Natural killer cell treated with Interleukin-12 subunit alpha and Interleukin-12 subunit beta and Interleukin-15 and Interleukin-18, amount 100 ng/mL, for 72 hours (primary cell): Measurements from ENCODE around the gene LY6G6F. TPM values are rescaled to one million over a fixed set of nuclear protein-coding genes. Genes with fewer than 3 reads are reported as not detected.

Experiments used
- ATAC-seq, 2 donors: fragments of 150-1000 bp; cut with Tn5 transposase in 1 of 2; sonication (Bioruptor Pico), chemical (Tn5 transposase) in 1 of 2; 2 replicates each; pipeline ENCODE4 v1.10.0; 2021
- DNase-seq: peaks from one replicate; pipeline ENCODE4 v3.0.0; 2022; ENCODE audit warnings: low spot score
- H3K27ac Mint-ChIP-seq, 2 donors: 1 replicate in 1 of 2; 2 replicates in 1 of 2; pipeline ENCODE4 v1.8.0; 2022; ENCODE audit warnings: mixed read lengths in 2 of 2, mild to moderate bottlenecking in 1 of 2, moderate library complexity in 1 of 2
- H3K27me3 Mint-ChIP-seq, 2 donors: 1 replicate in 1 of 2; 2 replicates in 1 of 2; pipeline ENCODE4 v1.8.0; 2022; ENCODE audit warnings: mixed read lengths in 2 of 2
- H3K36me3 Mint-ChIP-seq: one replicate; pipeline ENCODE4 v1.8.0; 2022; ENCODE audit warnings: mixed read lengths
- H3K4me1 Mint-ChIP-seq, 2 donors: 1 replicate in 1 of 2; 2 replicates in 1 of 2; pipeline ENCODE4 v1.8.0; 2022; ENCODE audit warnings: low read depth in 2 of 2, mixed read lengths in 2 of 2, mild to moderate bottlenecking in 1 of 2
- H3K4me3 Mint-ChIP-seq: one replicate; pipeline ENCODE4 v1.8.0; 2022; ENCODE audit warnings: mixed read lengths
- H3K9me3 Mint-ChIP-seq: 2 replicates; pipeline ENCODE4 v1.8.0; 2022; ENCODE audit warnings: mixed read lengths
- total RNA-seq, 2 donors: library from RNA; stranded (reverse); gene quantifications; one replicate each; pipeline ENCODE4 v1.2.3, GENCODE V29; 2022

Gene LY6G6F
- total RNA-seq, 2 donors from 2014 or later = not detected

DNA sequence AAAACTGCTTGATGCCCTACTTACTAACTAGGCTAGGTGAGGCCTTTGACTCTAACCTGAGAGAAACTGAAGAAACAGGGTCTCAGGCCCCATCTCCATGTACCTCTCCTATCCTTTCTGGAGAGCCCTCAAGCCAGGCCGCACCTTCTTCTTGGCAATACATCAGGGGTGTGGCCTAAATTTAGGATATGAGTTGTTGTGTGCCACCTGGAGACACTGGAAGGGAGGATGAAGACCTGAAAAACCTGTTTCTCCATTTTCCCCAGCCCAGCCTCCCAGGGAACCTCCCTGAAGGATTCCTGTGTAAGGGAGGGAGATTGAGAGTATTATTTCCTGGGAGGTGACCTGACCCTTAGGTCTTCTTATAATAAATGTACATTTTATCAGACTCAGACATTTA is 11.6 kb downstream of the LY6G6F start:
- H3K36me3 Mint-ChIP-seq = no peaks in the 10 kb centered on the region
- peaks cover 1 to 2% of the 10 kb centered on the region in 2 donors for H3K4me1 Mint-ChIP-seq
- no peaks in the 10 kb centered on the region for H3K9me3 Mint-ChIP-seq
- no peaks in the 10 kb centered on the region for H3K27me3 Mint-ChIP-seq
- H3K4me3 Mint-ChIP-seq = no peak overlapping the region
- no peak for ATAC-seq
- DNase-seq = no peak
- no peak overlapping the region for H3K27ac Mint-ChIP-seq

GRCh38 chr6:31719001-31719400 is 12.3 kb downstream of the LY6G6F start:
- no peak for DNase-seq
- no peak overlapping the region for H3K27ac Mint-ChIP-seq
- ATAC-seq = no peak
- H3K9me3 Mint-ChIP-seq = no peaks in the 10 kb centered on the region
- no peak overlapping the region for H3K4me3 Mint-ChIP-seq
- peaks cover 6 to 10% of the 10 kb centered on the region in 2 donors for H3K4me1 Mint-ChIP-seq
- no peaks in the 10 kb centered on the region for H3K36me3 Mint-ChIP-seq
- H3K27me3 Mint-ChIP-seq = no peaks in the 10 kb centered on the region

GRCh38 chr6:31720196-31720770 is 13.6 kb downstream of the LY6G6F start:
- Mint-ChIP-seq H3K9me3 (no peaks in the 10 kb centered on the region), H3K4me3 (no peak overlapping the region), H3K27me3 (no peaks in the 10 kb centered on the region), H3K36me3 (no peaks in the 10 kb centered on the region), H3K4me1 (peaks cover 11 to 12% of the 10 kb centered on the region in 2 donors), H3K27ac (peak overlapping the region in 1 of 2 donors; percentile 12)
- ATAC-seq (peak in 1 of 2 donors; percentile 40), DNase-seq (no peak)

GRCh38 chr6:31721351-31722020 is 14.8 kb downstream of the LY6G6F start, which contains the start of gene LY6G6C:
Gene LY6G6C, minus strand, starts transcription at chr6:31721746. Its CDS starts 67 bp downstream, at chr6:31721679.
- H3K27me3 Mint-ChIP-seq = no peaks in the 10 kb centered on the region
- no peak within 1 kb of the TSS for H3K4me3 Mint-ChIP-seq
- no peaks in the 10 kb centered on the region for H3K9me3 Mint-ChIP-seq
- ATAC-seq (no peak), DNase-seq (no peak)
- peaks cover 22 to 24% of the 10 kb centered on the region in 2 donors for H3K4me1 Mint-ChIP-seq
- H3K36me3 Mint-ChIP-seq = peaks cover 2% of the 10 kb centered on the region
- no peak within 1 kb of the TSS for H3K27ac Mint-ChIP-seq

- Mint-ChIP-seq H3K27ac (no peak overlapping the region), H3K27me3 (no peaks in the 10 kb centered on the region), H3K4me1 (peaks cover 29 to 31% of the 10 kb centered on the region in 2 donors), H3K4me3 (no peak overlapping the region), H3K9me3 (no peaks in the 10 kb centered on the region), H3K36me3 (peaks cover 7% of the 10 kb centered on the region)
- no peak for DNase-seq
- ATAC-seq = no peak
Observed at GRCh38 chr6:31722173-31722572, 15.5 kb downstream of the LY6G6F start.

DNA sequence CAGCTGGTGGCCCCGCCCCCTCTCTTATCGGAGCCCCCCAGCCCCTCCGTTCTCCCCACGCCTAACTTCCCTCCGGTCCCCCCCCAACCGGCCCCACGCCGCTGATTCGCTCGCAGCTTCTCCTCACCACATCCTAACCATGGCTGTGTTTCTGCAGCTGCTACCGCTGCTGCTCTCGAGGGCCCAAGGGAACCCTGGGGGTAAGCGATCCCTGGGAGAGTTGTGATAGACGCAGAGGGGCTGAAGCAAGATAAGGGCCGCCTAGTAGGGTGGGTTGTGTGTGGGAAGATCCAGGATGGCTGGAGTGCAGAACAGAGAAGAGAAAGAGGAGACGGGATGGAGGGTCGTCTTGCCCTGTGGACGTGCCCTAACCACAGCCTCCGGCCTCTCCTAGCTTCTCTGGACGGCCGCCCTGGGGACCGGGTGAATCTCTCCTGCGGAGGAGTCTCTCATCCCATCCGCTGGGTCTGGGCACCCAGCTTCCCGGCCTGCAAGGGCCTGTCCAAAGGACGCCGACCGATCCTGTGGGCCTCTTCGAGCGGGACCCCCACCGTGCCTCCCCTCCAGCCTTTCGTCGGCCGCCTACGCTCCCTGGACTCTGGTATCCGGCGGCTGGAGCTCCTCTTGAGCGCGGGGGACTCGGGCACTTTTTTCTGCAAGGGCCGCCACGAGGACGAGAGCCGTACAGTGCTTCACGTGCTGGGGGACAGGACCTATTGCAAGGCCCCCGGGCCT is 16.7 kb downstream of the LY6G6F start, which contains the start of gene MPIG6B:
Gene MPIG6B (plus strand): TSS at position 129 of the 735 bp plus-strand sequence. CDS start 11 bp downstream, at position 140.
- no peak for DNase-seq
- no peak for ATAC-seq
- Mint-ChIP-seq H3K27me3 (no peaks in the 10 kb centered on the region), H3K4me3 (peak within 1 kb of the TSS; percentile 68), H3K27ac (peak within 1 kb of the TSS in 1 of 2 donors; percentile 23), H3K4me1 (peaks cover 35 to 38% of the 10 kb centered on the region in 2 donors), H3K36me3 (peaks cover 7% of the 10 kb centered on the region), H3K9me3 (no peaks in the 10 kb centered on the region)

- Mint-ChIP-seq H3K4me3 (no peak overlapping the region), H3K4me1 (peaks cover 43 to 44% of the 10 kb centered on the region in 2 donors), H3K9me3 (no peaks in the 10 kb centered on the region), H3K27me3 (no peaks in the 10 kb centered on the region), H3K27ac (peak overlapping the region in 1 of 2 donors; percentile 23), H3K36me3 (peaks cover 7% of the 10 kb centered on the region)
- ATAC-seq = no peak
- no peak for DNase-seq
Observed at GRCh38 chr6:31723980-31724691, 17.5 kb downstream of the LY6G6F start.

DNA sequence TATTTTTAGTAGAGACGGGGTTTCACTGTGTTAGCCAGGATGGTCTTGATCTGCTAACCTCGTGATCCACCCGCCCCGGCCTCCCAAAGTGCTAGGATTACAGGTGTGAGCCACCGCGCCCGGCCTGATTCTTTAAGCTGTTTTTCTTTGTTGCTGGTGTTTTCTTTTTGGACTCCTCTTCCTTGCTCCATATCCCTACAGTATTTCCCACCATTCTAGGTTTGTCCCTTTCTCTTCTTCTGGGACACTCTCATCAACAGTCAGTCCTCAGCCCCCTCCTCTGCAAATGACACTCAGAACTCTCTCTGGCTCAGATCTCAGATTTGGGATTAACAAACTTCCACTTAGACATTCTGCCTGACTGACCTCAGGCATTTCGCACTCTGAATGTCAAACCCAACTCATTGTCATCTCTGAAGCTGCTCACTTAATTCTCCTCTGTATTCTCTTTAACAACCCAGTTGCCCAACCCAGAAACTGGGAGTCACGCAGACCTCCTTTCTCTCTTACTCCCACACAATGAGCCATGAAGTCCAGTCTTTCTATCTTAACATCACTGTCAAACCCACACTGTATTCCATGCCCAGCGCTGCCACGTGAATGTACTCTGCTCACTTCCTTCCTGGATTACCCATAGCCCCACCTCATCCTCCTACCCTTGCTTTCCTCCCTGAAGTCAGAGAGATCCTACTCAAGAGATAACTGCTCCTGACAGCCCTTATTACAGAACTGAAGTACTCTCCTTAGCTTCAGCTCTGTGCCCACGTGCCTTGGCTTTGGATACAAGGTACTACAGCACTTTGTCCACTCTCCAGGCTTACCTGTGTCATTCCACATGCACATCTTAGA is 19.1 kb downstream of the LY6G6F start:
- Mint-ChIP-seq H3K27ac (peak overlapping the region; percentile 51 to 68), H3K4me3 (no peak overlapping the region), H3K4me1 (peaks cover 53 to 57% of the 10 kb centered on the region in 2 donors), H3K36me3 (peaks cover 7% of the 10 kb centered on the region), H3K9me3 (no peaks in the 10 kb centered on the region), H3K27me3 (no peaks in the 10 kb centered on the region)
- no peak for DNase-seq
- ATAC-seq = no peak

- Mint-ChIP-seq H3K4me3 (peak overlapping the region; percentile 75), H3K36me3 (peaks cover 16% of the 10 kb centered on the region), H3K9me3 (no peaks in the 10 kb centered on the region), H3K4me1 (peaks cover 62% of the 10 kb centered on the region in 2 donors), H3K27ac (peak overlapping the region; percentile 51 to 68), H3K27me3 (no peaks in the 10 kb centered on the region)
- ATAC-seq = peak in 1 of 2 donors; percentile 24
- DNase-seq = no peak
Observed at GRCh38 chr6:31727034-31727716, 20.5 kb downstream of the LY6G6F start.

DNA sequence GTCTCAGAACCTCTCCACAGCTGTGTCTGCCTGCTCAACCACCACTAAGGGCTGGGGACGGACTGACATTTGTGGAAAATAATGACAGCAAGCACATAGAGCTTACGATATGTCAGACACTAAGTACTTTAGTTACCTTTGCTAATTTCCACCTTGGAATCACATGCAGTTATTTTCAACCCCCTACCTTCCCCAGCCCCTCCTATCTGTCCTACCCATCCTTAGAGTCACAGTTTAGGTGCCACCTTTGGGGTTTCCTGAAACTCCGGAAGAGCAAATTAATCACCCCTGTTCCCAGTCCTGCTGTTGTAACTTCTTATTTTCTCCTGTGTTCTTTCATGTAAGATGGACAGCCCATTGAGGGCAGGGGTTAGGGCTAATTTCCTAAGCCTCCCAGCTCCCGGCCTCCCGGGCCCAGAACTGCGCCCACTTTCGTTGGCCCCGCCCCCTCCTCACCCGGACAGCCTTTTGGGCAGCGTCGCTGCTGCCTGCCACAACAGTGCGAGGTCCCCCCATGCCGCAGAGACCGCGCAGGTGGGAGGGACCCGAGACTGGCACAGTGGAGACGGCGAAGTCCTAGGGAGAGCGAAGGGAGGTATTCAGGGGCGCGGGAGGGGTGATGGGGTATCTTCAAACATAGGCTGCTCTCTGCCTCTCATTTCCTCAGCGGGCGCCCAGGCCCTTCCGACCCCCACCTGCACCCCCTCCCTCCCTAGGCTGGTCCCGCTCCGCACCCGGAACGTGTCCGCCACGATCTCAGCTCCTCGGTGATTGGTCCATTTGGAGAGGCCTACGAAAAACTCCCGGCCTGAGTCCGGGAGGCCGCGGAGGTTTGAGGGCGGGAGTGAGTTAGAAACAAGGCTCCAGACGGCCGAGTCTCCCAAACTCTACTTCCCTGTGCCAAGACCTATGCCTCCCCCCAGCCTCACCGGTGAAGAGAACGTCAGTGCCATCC is 21.3 kb downstream of the LY6G6F start:
- H3K9me3 Mint-ChIP-seq = no peaks in the 10 kb centered on the region

GRCh38 chr6:31728767-31729514 is 22.3 kb downstream of the LY6G6F start, which contains the start of gene DDAH2:
Gene DDAH2, minus strand, starts transcription at chr6:31729299. Its CDS starts 138 bp downstream, at chr6:31729161.
- no peaks in the 10 kb centered on the region for H3K27me3 Mint-ChIP-seq
- H3K4me1 Mint-ChIP-seq = peaks cover 64 to 68% of the 10 kb centered on the region in 2 donors
- no peaks in the 10 kb centered on the region for H3K9me3 Mint-ChIP-seq
- peak; percentile 39 to 46 for ATAC-seq
- H3K27ac Mint-ChIP-seq = peak within 1 kb of the TSS; percentile 51 to 68
- peaks cover 24% of the 10 kb centered on the region for H3K36me3 Mint-ChIP-seq
- H3K4me3 Mint-ChIP-seq = peak within 1 kb of the TSS; percentile 93
- peak; percentile 60 for DNase-seq

More for the DNA sequence above, 21.3 kb downstream of the LY6G6F start:
- H3K4me3 Mint-ChIP-seq = peak overlapping the region; percentile 93
- no peaks in the 10 kb centered on the region for H3K27me3 Mint-ChIP-seq
- H3K27ac Mint-ChIP-seq = peak overlapping the region; percentile 51 to 68
- peaks cover 17% of the 10 kb centered on the region for H3K36me3 Mint-ChIP-seq
- ATAC-seq (no peak), DNase-seq (peak; percentile 22)
- peaks cover 63 to 64% of the 10 kb centered on the region in 2 donors for H3K4me1 Mint-ChIP-seq
